ENCODE measurements around the gene CCDC154. TPM values are rescaled to one million over a fixed set of nuclear protein-coding genes. Genes with fewer than 3 reads are reported as not detected.
A peak's percentile ranks its signal among the peaks of the same experiment; 100 is the strongest.

The CCDC154 gene
- polyA plus RNA-seq, 1 donor (not counting 4 experiments of a cell fraction or from before 2014, with no cell fraction given): 0.46 TPM

DNA sequence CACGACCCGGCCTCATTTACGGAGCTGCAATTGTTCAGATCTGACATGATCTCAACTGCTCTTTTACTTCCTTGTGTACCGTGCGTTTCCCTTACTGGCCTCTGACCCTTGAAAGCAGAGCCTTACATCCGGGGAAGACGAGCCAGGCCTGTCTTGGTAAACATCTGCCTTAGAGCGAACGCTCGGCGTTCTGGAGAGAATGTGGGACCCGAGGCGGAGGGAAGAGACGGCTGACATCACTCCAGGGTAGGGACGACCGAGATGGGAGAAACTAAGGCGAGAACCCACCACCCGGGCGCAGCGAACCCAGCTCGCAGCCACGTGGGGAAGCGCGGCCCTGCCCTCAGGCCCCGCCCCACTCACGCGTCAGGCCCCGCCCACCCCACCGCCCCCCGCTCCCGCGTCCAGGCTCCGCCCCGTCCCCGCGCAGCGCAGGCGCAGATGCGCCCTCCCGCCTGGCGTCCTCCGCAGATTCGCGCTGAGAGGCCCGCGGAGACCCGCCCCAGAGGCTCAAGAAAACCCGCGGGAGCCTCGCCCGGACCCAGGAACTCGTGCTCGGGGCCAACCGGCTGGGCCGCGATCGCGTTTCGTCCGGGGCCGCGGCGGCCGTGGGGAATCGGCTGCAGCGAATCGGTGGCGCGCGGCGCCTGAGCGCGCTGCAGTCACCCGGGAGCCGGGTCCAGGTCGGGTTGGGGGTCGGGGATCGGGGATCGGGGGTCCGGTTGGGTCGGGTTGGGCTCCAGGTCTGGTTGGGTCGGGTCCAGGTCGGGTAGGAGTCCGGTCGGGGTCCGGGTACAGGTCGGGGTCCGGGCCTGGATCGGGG is 48.8 kb upstream of the CCDC154 start, which contains the start of gene TELO2:
Gene TELO2, plus strand, starts transcription at position 438 of the 823 bp plus-strand sequence. CDS start 922 bp downstream, outside the sequence.
- H3K36me3 ChIP-seq (ENCODE audit: control insufficient read depth in 2 of 2, extremely low read depth in 1 of 2, insufficient read depth in 2 of 2, low read length in 2 of 2): peaks cover 2 to 4% of the 10 kb centered on the region in 2 experiments

DNA sequence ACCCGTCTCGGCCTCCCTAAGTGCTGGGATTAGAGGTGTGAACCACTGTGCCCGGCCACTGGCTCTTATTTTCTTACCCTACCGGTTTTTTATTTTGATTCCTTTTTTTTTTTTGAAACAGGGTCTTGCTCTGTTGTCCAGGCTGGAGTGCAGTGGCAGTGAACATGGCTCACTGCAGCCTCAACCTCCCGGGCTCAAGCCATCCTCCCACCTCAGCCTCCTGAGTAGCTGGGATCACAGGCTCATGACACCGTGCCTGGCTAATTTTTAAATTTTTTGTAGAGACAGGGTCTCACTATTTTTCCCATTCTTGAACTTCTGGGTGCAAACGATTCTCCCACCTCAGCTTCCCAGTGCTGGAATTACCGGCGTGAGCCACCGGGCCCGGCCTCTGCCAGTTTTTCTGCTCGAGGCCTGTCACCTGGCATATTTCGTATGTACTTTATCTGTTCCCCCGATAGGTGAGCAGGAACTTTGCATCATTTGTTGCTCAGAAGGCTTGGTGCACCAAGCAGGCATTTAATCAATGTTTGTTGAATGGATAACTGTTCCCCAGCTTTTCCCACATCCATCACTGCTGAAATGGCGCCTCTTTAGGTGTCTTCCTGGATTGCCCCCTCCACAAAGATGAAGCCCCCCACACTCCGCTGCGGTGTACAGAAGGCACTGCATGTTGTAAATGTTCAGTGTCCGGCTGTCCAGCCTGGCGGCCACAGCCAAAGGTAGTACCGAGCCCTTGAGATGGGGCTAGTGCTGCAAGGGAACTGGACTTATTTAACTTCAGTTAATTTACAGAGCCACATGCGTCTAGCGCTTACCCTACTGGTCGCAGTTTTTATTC is 47.9 kb upstream of the CCDC154 start:
- H4K20me1 ChIP-seq (ENCODE audit: control insufficient read depth, extremely low read depth, insufficient read depth, low read length): no peaks in the 10 kb centered on the region
- FAIRE-seq (no peak), DNase-seq (ENCODE audit: low read depth, low spot score) (no peak)
- H3K9me1 ChIP-seq (ENCODE audit: control insufficient read depth, extremely low read depth, insufficient read depth, low read length): no peaks in the 10 kb centered on the region
- no peak for TF ChIP-seq EZH2 (IDR thresholded peaks at IDR 0.05; ENCODE audit: low read length)
- TF ChIP-seq, protein P1, sequence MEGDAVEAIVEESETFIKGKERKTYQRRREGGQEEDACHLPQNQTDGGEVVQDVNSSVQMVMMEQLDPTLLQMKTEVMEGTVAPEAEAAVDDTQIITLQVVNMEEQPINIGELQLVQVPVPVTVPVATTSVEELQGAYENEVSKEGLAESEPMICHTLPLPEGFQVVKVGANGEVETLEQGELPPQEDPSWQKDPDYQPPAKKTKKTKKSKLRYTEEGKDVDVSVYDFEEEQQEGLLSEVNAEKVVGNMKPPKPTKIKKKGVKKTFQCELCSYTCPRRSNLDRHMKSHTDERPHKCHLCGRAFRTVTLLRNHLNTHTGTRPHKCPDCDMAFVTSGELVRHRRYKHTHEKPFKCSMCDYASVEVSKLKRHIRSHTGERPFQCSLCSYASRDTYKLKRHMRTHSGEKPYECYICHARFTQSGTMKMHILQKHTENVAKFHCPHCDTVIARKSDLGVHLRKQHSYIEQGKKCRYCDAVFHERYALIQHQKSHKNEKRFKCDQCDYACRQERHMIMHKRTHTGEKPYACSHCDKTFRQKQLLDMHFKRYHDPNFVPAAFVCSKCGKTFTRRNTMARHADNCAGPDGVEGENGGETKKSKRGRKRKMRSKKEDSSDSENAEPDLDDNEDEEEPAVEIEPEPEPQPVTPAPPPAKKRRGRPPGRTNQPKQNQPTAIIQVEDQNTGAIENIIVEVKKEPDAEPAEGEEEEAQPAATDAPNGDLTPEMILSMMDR (optimal IDR thresholded peaks at IDR 0.05 in 1 of 3, IDR thresholded peaks at IDR 0.05 in 1 of 3, conservative IDR thresholded peaks at IDR 0.05 in 1 of 3; ENCODE audit: extremely low read depth in 1 of 3, insufficient read depth in 2 of 3, low read length in 3 of 3): no peak
- peaks cover 19% of the 10 kb centered on the region for H3K4me1 ChIP-seq (ENCODE audit: control insufficient read depth, extremely low read depth, insufficient read depth, low read length)
- dilution Hi-C loops (cut with MboI; ENCODE audit: extremely low pct_ligation_motif_present, low sequenced_read_pairs): no loop called here
- peak overlapping the region; percentile 86 for H3K9ac ChIP-seq (ENCODE audit: control insufficient read depth, extremely low read depth, insufficient read depth, low read length)
- peaks cover 2 to 4% of the 10 kb centered on the region in 2 experiments for H3K36me3 ChIP-seq (ENCODE audit: control insufficient read depth in 2 of 2, extremely low read depth in 1 of 2, insufficient read depth in 2 of 2, low read length in 2 of 2)
- H3K79me2 ChIP-seq (ENCODE audit: control insufficient read depth, insufficient read depth, low read length): peaks cover 30% of the 10 kb centered on the region
- H3K27ac ChIP-seq (ENCODE audit: control insufficient read depth, insufficient read depth, low read length): peak overlapping the region; percentile 84
- peak overlapping the region in 1 of 3 experiments; percentile 69 for H3K4me3 ChIP-seq (ENCODE audit: control insufficient read depth in 2 of 3, extremely low read depth in 1 of 3, insufficient read depth in 2 of 3, low read depth in 1 of 3, low read length in 3 of 3)
- H3K9me3 ChIP-seq (ENCODE audit: control insufficient read depth, low read depth, low read length): no peaks in the 10 kb centered on the region
- H3K4me2 ChIP-seq (ENCODE audit: control insufficient read depth, extremely low read depth, insufficient read depth, low read depth, low read length): peak overlapping the region; percentile 91
- H3K27me3 ChIP-seq (ENCODE audit: control insufficient read depth, extremely low read depth, insufficient read depth, low read length): no peaks in the 10 kb centered on the region
- H2AFZ ChIP-seq (ENCODE audit: control insufficient read depth, low read length): peak overlapping the region; percentile 97

More for the DNA sequence above, 48.8 kb upstream of the CCDC154 start, which contains the start of gene TELO2:
- no peak for TF ChIP-seq EZH2 (IDR thresholded peaks at IDR 0.05; ENCODE audit: low read length)
- TF ChIP-seq, protein P1 (optimal IDR thresholded peaks at IDR 0.05 in 1 of 3, IDR thresholded peaks at IDR 0.05 in 1 of 3, conservative IDR thresholded peaks at IDR 0.05 in 1 of 3; ENCODE audit: extremely low read depth in 1 of 3, insufficient read depth in 2 of 3, low read length in 3 of 3): no peak
- Histone ChIP-seq H3K27me3 (ENCODE audit: control insufficient read depth, extremely low read depth, insufficient read depth, low read length) (no peaks in the 10 kb centered on the region), H3K4me2 (ENCODE audit: control insufficient read depth, extremely low read depth, insufficient read depth, low read depth, low read length) (peak within 1 kb of the TSS; percentile 91), H3K27ac (ENCODE audit: control insufficient read depth, insufficient read depth, low read length) (peak within 1 kb of the TSS; percentile 84), H3K9me1 (ENCODE audit: control insufficient read depth, extremely low read depth, insufficient read depth, low read length) (no peaks in the 10 kb centered on the region), H2AFZ (ENCODE audit: control insufficient read depth, low read length) (peak within 1 kb of the TSS; percentile 97), H3K4me3 (ENCODE audit: control insufficient read depth in 2 of 3, extremely low read depth in 1 of 3, insufficient read depth in 2 of 3, low read depth in 1 of 3, low read length in 3 of 3) (peak within 1 kb of the TSS; percentile 67 to 85 (median 77)), H3K79me2 (ENCODE audit: control insufficient read depth, insufficient read depth, low read length) (peaks cover 30% of the 10 kb centered on the region), H3K4me1 (ENCODE audit: control insufficient read depth, extremely low read depth, insufficient read depth, low read length) (peaks cover 19% of the 10 kb centered on the region), H3K9ac (ENCODE audit: control insufficient read depth, extremely low read depth, insufficient read depth, low read length) (peak within 1 kb of the TSS; percentile 86), H3K9me3 (ENCODE audit: control insufficient read depth, low read depth, low read length) (no peaks in the 10 kb centered on the region), H4K20me1 (ENCODE audit: control insufficient read depth, extremely low read depth, insufficient read depth, low read length) (no peaks in the 10 kb centered on the region)
- dilution Hi-C loops (cut with MboI; ENCODE audit: extremely low pct_ligation_motif_present, low sequenced_read_pairs): no loop called here
- DNase-seq (ENCODE audit: low read depth, low spot score): peak; percentile 21
- no peak for FAIRE-seq
